Astrocyte (in vitro differentiated cells and primary cell): Measurements from ENCODE around the gene BMAL2.

Source experiments
- CTCF ChIP-seq: IDR thresholded peaks from 2 replicates; pipeline ENCODE4 v1.5.1; 2011; ENCODE audit warnings: low read depth, mild to moderate bottlenecking, inconsistent platforms, low read length, moderate library complexity; ENCODE audit not compliant: insufficient read depth
- EZH2 ChIP-seq: IDR thresholded peaks from 2 replicates; pipeline ENCODE4 v1.6.1; 2012; ENCODE audit warnings: mild to moderate bottlenecking, low read length, inconsistent platforms; ENCODE audit not compliant: insufficient read depth

GRCh38 chr12:27289414-27289813, 43.2 kb upstream of the BMAL2 start:
- TF ChIP-seq CTCF (no peak), EZH2 (no peak)
